CD4-positive, alpha-beta T cell treated with Interleukin-6 at 100 ng/mL for 8 hours (primary cell): Measurements from ENCODE around the gene ESPN.
"Not testable (repeated sequence)": the region's sequence is repeated elsewhere in the genome, so short reads cannot be mapped to it uniquely, and the experiment has no call there.

Source experiments
- DNase-seq: peaks from one replicate; pipeline ENCODE4 v3.0.0-alpha.2; 2020; ENCODE audit warnings: mixed read lengths, low spot score

Gene ESPN

DNA sequence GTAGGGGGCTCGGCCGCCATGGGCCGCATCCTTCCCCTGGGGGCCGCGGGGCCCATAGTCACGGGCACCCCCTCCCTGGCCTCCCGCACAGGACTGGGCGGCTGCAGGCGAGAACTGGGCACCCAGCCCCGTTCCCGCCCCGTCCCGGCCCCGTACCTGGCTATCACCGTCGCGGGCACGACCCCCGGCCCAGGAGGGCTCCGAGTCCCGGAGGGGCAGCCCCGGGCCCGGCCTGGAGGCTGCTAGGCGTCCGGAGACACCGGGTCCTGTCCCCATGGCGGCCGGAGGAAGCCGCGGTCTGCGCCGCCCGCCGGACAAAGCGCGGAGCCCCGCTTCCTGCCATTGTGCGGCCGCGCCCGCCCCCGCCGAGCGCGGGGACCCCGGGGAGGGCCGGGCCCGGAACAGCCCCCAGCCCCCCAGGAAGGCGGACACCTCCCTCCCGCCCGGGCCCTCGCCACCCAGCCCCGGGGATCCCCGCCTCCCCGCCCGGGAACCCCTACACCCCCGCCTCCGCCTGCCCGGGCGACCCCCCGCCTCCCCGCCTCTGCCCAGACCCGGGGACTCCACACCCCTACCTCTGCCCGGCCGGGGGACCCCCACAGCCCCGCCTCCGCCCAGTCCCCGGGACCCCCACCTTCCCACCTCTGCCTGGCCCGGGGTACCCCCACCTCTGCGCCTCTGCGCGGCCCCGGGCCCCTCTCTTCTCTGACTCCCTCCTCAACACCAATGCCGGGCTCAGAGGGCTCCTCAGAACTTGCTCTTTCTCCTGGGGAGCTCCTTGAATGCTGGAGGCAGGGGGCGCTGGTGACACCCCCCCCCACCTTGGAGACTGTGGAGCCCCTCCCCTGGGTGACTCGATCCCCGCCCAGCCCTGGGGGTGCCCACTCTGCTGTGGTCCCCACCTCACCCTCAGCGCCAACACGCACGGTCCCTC lies 60.9 kb downstream of the ESPN start:
- no peak for DNase-seq

- DNase-seq = peak; percentile 83
These were observed 61.9 kb downstream of the ESPN start for GRCh38 chr1:6486433-6487011.

DNA sequence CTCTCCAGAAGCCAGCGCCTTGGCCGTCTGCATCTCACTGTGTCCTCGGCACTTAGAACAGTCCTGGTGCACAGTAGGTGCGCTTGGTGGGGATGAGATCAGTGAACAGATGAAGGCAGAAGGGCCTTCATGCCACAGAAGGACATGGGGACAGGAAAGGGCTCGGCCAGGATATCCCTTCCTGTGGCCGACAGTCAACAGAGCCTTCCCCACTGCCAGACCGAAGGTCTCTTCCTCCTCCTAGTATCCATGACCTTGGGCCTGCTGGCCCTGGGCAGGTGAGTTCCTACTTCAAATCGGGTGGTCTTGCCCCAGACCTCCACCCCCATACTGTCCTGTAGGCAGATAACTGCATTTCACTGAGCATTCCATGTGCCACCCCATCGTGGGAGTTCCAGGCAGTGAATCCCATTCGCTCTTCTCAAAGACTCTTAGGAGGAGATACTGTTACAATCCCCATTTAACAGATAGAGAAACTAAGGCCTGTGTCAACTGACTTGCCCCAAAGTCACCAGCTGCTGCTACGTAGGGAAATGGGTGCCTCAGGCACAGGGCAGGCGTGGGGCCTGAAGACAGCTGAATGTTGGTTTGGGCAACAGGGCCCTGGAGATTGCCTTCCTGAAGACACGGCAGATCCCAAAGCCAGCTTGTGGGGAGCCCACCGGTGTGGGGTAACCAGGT lies 63.4 kb downstream of the ESPN start:
- no peak for DNase-seq

GRCh38 chr1:6488602-6489382 lies 64.2 kb downstream of the ESPN start:
- DNase-seq = no peak

DNA sequence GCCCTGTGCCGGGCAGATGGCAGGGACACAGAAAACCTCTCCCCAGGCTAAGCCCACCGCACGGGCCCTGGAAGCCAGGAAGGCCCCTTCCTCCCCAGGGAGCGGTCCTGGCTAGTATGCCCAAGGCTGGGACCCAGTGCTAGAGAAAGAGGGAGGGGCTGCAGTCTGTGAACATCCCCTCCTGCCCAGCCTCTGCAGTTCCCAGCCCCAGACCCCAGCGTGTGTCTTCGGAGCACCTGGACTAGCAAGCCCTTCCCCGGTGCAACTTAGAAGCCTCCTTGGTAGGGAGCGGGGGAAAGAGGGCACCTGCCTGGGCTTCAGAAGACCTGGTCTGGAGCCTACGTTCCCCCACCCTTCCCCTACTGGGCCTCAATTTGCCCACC lies 64.8 kb downstream of the ESPN start:
- DNase-seq = no peak

GRCh38 chr1:6489799-6490180 lies 65.2 kb downstream of the ESPN start:
- DNase-seq = peak; percentile 81

DNA sequence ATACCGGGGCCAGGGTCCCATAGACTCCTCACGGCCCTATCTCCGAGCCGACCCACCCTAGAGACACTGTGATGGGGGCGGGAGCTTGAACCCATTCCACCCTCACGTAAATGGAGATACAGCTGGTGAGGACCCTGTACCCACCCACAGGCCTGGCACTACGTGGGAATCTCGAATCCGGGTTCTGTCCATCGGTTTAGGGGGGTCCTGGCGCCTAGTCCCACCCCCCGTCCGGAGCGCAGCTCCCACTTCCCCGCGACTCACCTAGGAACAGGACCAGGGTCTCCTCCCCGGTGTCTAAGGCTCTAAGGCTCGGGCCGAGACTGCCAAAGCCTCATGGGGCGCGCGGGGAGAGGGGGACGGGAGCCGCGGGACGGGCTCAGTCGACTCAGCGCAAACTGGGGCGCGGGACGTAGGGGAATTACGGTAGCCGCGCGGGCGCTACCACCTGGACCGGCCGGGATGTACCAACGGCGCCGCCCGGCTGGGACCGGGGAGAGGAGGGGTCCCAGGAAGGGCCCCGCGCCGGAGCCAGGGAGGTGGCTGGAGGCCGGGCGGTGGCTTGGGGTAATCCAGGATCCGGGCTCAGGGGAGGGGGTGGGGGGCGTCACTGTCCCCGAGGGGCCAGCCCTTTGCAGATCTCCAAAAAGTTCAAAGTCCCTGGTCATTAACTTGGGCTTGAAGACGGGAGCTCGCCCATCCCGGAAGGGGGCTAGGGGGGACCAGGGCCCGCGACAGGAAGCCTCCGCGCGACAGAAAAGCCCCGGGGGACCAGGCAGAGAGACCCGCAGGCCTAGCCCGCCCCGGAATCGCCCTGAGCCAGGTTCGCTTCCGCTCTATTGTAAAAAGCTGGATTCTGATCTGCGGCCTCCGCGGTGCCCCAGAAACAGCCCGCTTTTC lies 65.9 kb downstream of the ESPN start:
- DNase-seq = peak; percentile 51

- no peak for DNase-seq
These were observed 66.5 kb downstream of the ESPN start for GRCh38 chr1:6491081-6491449.

- DNase-seq = no peak
These were observed 66.9 kb downstream of the ESPN start, which contains the start of gene PLEKHG5 for GRCh38 chr1:6491480-6491962. Gene PLEKHG5, minus strand, starts transcription at chr1:6491667. Its CDS starts 14,096 bp downstream, at chr1:6477571.

GRCh38 chr1:6491966-6492365 lies 67.4 kb downstream of the ESPN start:
- no peak for DNase-seq

DNA sequence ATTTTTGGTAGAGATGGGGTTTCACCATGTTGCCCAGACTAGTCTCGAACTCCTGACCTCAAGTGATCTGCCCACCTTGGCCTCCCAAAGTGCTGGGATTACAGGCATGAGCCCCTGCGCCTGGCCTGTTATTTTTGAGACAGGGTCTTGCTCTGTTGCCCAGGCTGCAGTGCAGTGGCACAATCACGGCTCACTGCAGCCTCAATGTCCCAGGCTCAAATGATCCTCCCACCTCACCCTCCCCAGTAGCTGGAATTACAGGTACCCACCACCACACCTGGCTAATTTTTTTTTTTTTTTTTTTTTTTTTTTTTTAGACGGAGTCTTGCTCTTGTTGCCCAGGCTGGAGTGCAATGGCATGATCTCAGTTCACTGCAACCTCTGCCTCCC lies 69.3 kb downstream of the ESPN start:
- DNase-seq = not testable (repeated sequence)

GRCh38 chr1:6494627-6495026 lies 70.1 kb downstream of the ESPN start:
- DNase-seq = no peak

- no peak for DNase-seq
These were observed 70.5 kb downstream of the ESPN start for GRCh38 chr1:6495041-6495441.

GRCh38 chr1:6495540-6496364 lies 71.2 kb downstream of the ESPN start:
- no peak for DNase-seq

- no peak for DNase-seq
These were observed 71.8 kb downstream of the ESPN start for GRCh38 chr1:6496365-6496721.

- no peak for DNase-seq
These were observed 72.3 kb downstream of the ESPN start for GRCh38 chr1:6496890-6497214.

DNA sequence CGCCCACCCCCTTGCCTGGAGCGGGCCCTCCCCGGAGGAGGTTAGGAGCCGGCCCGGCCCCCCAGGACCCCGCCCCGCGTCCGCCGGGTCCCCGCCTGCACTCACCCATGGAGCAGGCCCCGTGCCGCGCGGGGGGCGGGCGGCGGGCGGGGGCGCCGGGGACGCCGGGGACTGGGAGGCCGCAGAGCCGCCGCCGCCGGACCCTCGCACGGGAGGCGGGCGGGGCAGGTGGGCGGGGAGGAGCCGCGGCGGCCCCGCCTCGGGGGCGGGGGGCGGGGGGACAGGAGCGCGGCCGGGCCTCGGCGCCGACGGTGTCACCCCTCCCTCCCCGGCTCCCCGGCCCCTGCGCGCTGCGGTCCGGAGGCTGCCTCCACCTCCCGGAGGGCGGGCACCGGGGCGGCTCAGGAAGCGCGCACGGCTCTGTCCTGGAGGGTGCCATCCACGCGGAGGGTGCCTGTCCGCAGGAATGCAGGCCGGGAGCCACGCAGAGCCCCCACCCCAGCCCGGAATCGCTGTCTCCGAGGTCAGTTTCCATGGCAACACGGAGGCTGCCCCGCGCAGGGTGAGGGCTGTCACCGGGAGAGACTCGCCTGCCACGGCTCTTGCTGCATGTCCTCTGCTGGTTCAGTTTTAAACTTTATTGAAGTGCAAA lies 72.8 kb downstream of the ESPN start:
- DNase-seq = peak; percentile 59

GRCh38 chr1:6497867-6498575 lies 73.4 kb downstream of the ESPN start:
- no peak for DNase-seq

DNA sequence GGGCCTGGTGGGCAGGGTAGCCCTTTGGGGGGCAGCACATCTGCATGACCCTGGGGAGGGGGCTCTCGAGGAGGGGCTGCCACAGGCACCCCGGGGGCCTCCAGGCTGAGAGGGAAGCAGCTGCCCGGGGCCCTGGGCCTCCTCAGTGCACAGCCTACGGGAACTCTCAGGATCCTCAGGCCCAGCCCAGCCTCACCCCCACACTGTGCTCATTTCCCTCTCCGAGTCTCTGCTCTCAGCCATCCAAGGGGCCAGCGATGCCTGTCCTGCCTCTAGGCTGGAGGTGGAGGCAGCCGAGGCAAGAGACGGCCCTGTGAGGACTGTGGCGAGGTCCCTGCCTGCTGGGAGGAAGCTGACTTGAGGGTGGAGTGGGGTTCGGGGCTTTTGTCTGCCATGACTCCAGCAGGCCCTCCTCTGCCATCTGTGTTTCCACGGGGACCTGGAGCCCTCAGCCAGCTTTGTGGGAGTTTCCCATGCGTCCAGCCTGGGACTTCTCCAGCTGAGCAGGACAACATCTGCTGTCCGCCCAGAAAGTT lies 74.1 kb downstream of the ESPN start:
- DNase-seq = no peak
